Central memory CD8-positive, alpha-beta T cell (primary cell): ENCODE data around the gene MYO7B.

Experiments
- ATAC-seq: fragments of 150-1000 bp; cut with Tn5 transposase; replicated peaks from 2 replicates; pipeline ENCODE4 v1.10.0; 2022; ENCODE audit warnings: mild to moderate bottlenecking, moderate FRiP score, moderate number of reproducible peaks; ENCODE audit not compliant: poor library complexity, severe bottlenecking; ENCODE audit errors: extremely low read depth
- DNase-seq, 2 donors: peaks; one replicate each; pipeline ENCODE4 v3.0.0; 2021; ENCODE audit warnings: low spot score in 2 of 2
- H3K27ac Mint-ChIP-seq: one replicate; pipeline ENCODE4 v1.8.0; 2022; ENCODE audit warnings: low read depth, mild to moderate bottlenecking, moderate library complexity, mixed read lengths
- H3K27me3 Mint-ChIP-seq: one replicate; pipeline ENCODE4 v1.8.0; 2022; ENCODE audit warnings: mixed read lengths
- H3K36me3 Mint-ChIP-seq: one replicate; pipeline ENCODE4 v1.8.0; 2022; ENCODE audit warnings: mild to moderate bottlenecking, moderate library complexity, mixed read lengths; ENCODE audit not compliant: insufficient read depth
- H3K4me1 Mint-ChIP-seq: one replicate; pipeline ENCODE4 v1.8.0; 2022; ENCODE audit warnings: mixed read lengths
- H3K4me3 Mint-ChIP-seq: one replicate; pipeline ENCODE4 v1.8.0; 2022; ENCODE audit warnings: mild to moderate bottlenecking, moderate library complexity, mixed read lengths
- H3K9me3 Mint-ChIP-seq: one replicate; pipeline ENCODE4 v1.8.0; 2022; ENCODE audit warnings: mixed read lengths

MYO7B gene

DNA sequence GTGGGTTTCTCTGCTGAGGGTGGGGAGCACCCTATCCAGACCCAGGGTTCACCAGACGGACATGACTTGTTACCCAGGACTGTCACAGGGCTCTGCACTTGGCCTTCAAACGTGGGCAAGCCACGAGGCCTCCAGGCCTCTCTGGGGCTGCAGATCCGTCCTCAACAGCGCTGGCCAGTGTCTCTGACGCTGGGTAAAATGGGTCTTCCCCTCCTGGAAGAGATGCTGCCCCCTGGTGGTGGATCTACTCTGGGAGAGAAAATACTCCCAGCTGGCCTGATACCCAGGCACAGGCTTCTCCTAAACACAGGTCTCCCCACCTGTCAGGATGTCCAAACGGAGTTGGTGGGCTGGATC, 114.2 kb downstream of the MYO7B start:
- Mint-ChIP-seq H3K27ac (peak overlapping the region; percentile 35), H3K9me3 (no peaks in the 10 kb centered on the region), H3K4me1 (peaks cover 5% of the 10 kb centered on the region), H3K4me3 (no peak overlapping the region), H3K27me3 (peaks cover 15% of the 10 kb centered on the region), H3K36me3 (peaks cover 5% of the 10 kb centered on the region)
- peak; percentile 64 for ATAC-seq
- DNase-seq: peak; percentile 56 to 76

GRCh38 chr2:127650041-127650784, 114.7 kb downstream of the MYO7B start:
- Mint-ChIP-seq H3K4me3 (no peak overlapping the region), H3K36me3 (peaks cover 5% of the 10 kb centered on the region), H3K27me3 (peaks cover 15% of the 10 kb centered on the region), H3K4me1 (peaks cover 5% of the 10 kb centered on the region), H3K27ac (peak overlapping the region; percentile 35), H3K9me3 (no peaks in the 10 kb centered on the region)
- ATAC-seq: no peak
- no peak for DNase-seq

DNA sequence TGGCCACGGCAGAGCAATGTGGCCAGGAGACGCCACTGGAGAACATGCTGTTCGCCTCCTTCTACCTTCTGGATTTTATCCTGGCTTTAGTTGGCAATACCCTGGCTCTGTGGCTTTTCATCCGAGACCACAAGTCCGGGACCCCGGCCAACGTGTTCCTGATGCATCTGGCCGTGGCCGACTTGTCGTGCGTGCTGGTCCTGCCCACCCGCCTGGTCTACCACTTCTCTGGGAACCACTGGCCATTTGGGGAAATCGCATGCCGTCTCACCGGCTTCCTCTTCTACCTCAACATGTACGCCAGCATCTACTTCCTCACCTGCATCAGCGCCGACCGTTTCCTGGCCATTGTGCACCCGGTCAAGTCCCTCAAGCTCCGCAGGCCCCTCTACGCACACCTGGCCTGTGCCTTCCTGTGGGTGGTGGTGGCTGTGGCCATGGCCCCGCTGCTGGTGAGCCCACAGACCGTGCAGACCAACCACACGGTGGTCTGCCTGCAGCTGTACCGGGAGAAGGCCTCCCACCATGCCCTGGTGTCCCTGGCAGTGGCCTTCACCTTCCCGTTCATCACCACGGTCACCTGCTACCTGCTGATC, 115.4 kb downstream of the MYO7B start:
- no peak overlapping the region for H3K4me3 Mint-ChIP-seq

GRCh38 chr2:127651381-127651809, 115.9 kb downstream of the MYO7B start:
- no peaks in the 10 kb centered on the region for H3K9me3 Mint-ChIP-seq
- peaks cover 5% of the 10 kb centered on the region for H3K4me1 Mint-ChIP-seq
- DNase-seq (no peak), ATAC-seq (no peak)
- no peak overlapping the region for H3K27ac Mint-ChIP-seq
- H3K4me3 Mint-ChIP-seq: no peak overlapping the region
- peaks cover 15% of the 10 kb centered on the region for H3K27me3 Mint-ChIP-seq
- H3K36me3 Mint-ChIP-seq: peaks cover 5% of the 10 kb centered on the region

More for the DNA sequence above, 115.4 kb downstream of the MYO7B start:
- Mint-ChIP-seq H3K27me3 (peaks cover 15% of the 10 kb centered on the region), H3K27ac (no peak overlapping the region), H3K36me3 (peaks cover 5% of the 10 kb centered on the region), H3K9me3 (no peaks in the 10 kb centered on the region), H3K4me1 (peaks cover 5% of the 10 kb centered on the region)
- ATAC-seq (no peak), DNase-seq (no peak)

GRCh38 chr2:127651971-127652550, 116.6 kb downstream of the MYO7B start:
- H3K4me1 Mint-ChIP-seq: peaks cover 5% of the 10 kb centered on the region
- H3K9me3 Mint-ChIP-seq: no peaks in the 10 kb centered on the region
- H3K36me3 Mint-ChIP-seq: peaks cover 5% of the 10 kb centered on the region
- ATAC-seq (no peak), DNase-seq (no peak)
- H3K27ac Mint-ChIP-seq: no peak overlapping the region
- peaks cover 15% of the 10 kb centered on the region for H3K27me3 Mint-ChIP-seq
- no peak overlapping the region for H3K4me3 Mint-ChIP-seq

DNA sequence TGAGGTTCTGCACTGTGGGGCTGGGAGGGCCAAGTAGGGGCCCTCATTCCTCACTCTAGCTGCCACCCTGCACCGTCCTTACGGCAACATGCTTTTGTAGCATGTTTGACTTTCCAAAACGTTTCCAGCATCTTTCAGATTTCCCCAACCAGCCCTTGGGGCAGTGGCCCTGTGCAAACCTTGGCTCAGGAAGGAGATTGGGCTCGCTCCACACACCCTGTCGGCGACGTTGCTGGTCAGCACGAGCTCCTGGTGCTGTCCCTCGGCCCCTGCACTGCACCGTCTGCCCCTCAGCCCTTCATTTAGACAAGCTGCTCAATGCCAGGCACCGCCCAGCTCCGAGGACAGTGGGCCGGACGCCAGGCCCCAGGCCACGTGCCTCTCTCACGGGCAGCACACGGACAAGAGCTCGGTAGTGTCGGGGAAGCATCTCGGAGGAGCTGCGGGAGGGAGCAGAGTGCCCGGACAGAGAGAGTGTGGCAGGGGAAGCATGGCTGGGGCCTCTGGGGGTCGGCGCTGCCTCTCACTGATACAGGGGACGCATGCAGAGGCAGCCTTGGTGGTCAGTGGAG, 117.4 kb downstream of the MYO7B start:
- no peak for ATAC-seq
- no peak for DNase-seq
- H3K27ac Mint-ChIP-seq: no peak overlapping the region

DNA sequence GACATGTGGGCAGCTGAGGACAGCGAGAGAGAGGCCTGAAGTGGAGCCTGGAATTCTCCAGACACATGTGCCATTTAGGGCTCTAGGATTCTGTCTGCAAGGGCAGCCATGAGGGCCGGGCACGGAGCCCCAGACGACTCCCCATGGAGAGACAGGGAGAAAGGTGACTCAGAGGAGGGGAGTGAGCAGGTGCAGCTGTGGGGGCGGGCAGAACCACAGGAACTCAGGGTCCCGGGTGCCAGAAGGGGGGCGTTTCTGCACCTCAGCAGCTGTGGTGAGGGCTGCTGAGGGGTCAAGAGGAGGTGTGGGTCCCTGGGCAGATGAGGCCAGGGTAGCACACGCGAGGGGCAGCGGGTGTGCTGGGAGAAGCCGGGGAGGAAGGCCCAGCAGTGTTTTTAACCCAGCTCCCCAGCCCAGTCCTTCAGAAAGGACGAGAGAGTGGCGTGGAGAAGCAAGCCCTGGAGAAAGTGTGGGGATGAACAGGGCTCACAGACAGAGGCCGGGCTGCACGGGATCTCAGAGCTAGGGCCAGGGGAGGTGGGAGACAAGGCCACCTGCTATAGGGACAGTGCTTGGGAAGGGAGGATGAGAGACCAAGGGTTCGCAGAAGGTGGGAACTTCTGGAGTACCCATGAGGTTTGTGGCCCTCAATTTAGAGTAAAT, 118.1 kb downstream of the MYO7B start:
- Mint-ChIP-seq H3K4me3 (no peak overlapping the region), H3K36me3 (peaks cover 1% of the 10 kb centered on the region), H3K9me3 (no peaks in the 10 kb centered on the region), H3K27ac (no peak overlapping the region), H3K4me1 (peaks cover 5% of the 10 kb centered on the region), H3K27me3 (peaks cover 15% of the 10 kb centered on the region)
- DNase-seq (no peak), ATAC-seq (no peak)

More for the DNA sequence above, 117.4 kb downstream of the MYO7B start:
- peaks cover 15% of the 10 kb centered on the region for H3K27me3 Mint-ChIP-seq
- H3K36me3 Mint-ChIP-seq: peaks cover 2% of the 10 kb centered on the region
- H3K4me3 Mint-ChIP-seq: no peak overlapping the region
- H3K9me3 Mint-ChIP-seq: no peaks in the 10 kb centered on the region
- H3K4me1 Mint-ChIP-seq: peaks cover 5% of the 10 kb centered on the region

GRCh38 chr2:127654084-127654837, 118.8 kb downstream of the MYO7B start:
- Mint-ChIP-seq H3K4me3 (no peak overlapping the region), H3K4me1 (peaks cover 5% of the 10 kb centered on the region), H3K27me3 (peaks cover 15% of the 10 kb centered on the region), H3K27ac (no peak overlapping the region), H3K36me3 (peaks cover 1% of the 10 kb centered on the region), H3K9me3 (no peaks in the 10 kb centered on the region)
- no peak for DNase-seq
- ATAC-seq: no peak

DNA sequence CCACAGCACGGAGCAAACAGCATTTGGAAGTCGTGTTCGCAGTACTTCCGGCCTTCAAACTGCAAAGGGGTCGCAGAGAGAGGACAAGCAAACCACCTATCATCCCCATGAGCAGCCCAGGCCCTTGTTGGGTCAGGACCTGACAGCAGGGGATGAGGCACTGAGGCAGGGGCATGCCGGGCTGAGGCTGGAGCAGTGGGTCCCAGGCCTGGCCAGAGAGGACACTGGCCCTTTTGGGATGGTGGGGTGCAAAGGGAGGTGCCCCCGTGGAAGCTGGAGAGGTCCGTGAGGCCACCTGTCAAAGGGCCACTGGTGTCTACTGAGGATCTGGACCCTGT, 119.3 kb downstream of the MYO7B start:
- Mint-ChIP-seq H3K27me3 (peaks cover 15% of the 10 kb centered on the region), H3K9me3 (no peaks in the 10 kb centered on the region), H3K36me3 (peaks cover 3% of the 10 kb centered on the region), H3K4me1 (peaks cover under 1% of the 10 kb centered on the region), H3K4me3 (no peak overlapping the region), H3K27ac (no peak overlapping the region)
- no peak for DNase-seq
- no peak for ATAC-seq

DNA sequence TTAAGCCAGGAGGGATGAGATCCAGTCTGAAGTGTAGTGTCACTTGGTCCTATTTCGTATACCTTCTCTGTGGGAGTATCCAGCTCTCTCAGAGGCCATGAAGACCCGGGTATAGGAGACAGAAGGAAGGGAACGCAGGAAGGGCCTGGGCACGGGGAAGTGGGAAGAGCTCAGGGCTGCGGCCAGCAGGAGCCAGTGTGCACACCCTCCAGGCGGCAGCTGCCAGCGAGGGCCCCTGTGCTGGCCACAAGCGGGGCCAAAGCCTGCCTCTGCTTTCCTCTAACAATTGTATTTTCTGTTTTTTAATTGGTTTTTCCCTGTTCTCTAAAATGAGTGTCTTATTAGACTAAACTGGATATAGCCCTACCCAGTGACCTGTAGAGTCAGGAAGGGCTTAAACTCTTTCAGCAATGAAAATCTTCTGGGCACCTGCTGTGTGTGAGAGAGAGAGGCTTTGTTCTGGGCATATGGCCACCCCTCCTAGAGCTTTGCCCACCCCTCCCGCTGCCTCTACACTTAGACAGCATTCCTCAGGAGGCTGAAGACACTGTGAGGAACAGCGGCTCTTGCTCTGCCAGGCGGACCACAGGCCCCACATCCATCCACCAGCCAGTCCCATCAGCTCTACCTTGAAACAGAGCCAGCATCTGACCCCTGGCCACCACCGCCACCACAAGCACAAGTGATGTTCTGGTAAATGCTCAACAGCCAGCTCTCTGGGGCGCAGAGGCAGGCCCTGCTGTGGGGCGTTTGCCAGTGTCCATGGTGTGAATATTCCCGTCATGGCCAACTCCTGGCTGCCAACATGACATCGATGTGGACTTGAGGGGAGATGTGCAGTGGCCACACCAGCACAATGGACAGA, 120.0 kb downstream of the MYO7B start:
- no peak overlapping the region for H3K27ac Mint-ChIP-seq
- H3K4me3 Mint-ChIP-seq: no peak overlapping the region
- no peaks in the 10 kb centered on the region for H3K9me3 Mint-ChIP-seq
- ATAC-seq: no peak
- DNase-seq: no peak
- no peaks in the 10 kb centered on the region for H3K4me1 Mint-ChIP-seq
- H3K27me3 Mint-ChIP-seq: peaks cover 17% of the 10 kb centered on the region
- H3K36me3 Mint-ChIP-seq: peaks cover 3% of the 10 kb centered on the region

DNA sequence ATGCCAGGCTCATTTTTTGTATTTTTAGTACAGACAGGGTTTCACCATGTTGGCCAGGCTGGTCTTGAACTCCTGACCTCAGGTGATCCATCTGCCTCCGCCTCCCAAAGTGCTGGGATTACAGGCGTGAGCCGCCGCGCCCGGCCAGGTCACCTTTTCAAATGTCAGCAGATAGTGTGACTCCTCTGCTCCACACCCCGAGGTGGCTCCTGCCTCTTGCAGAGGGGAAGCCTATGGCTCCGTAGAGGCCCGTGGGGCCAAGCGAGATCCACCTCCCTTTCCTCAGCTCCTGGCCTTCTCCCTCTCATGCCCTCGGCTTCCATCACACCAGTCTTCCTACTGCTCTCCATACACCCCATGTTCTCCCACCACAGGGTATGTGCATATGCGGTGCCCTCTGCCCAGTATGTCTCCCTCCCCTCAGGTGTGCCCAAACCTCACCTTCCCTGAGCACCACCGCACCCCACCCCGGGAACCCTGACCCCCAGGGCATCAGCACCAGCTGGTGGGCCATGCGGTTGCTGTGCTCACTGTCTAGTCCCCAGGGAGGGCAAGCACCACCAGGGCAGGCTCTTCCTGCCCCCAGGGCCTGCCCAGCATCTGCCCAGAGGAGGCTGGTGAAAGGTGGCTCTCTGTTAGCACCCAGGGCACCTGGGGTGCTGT, 121.2 kb downstream of the MYO7B start:
- H3K36me3 Mint-ChIP-seq: peaks cover 3% of the 10 kb centered on the region
- no peak overlapping the region for H3K27ac Mint-ChIP-seq
- DNase-seq (no peak), ATAC-seq (no peak)
- no peaks in the 10 kb centered on the region for H3K4me1 Mint-ChIP-seq
- H3K9me3 Mint-ChIP-seq: no peaks in the 10 kb centered on the region
- no peak overlapping the region for H3K4me3 Mint-ChIP-seq
- peaks cover 30% of the 10 kb centered on the region for H3K27me3 Mint-ChIP-seq
